Left lobe of liver (tissue), 2 donors: ENCODE data around the gene FGFRL1. TPM values are rescaled to one million over a fixed set of nuclear protein-coding genes. Genes with fewer than 3 reads are reported as not detected.
A peak's percentile ranks its signal among the peaks of the same experiment; 100 is the strongest.

ENCODE experiments used
- ATAC-seq: fragments of 200-7000 bp; cut with Tn5 transposase; one replicate; pipeline ENCODE4 v1.9.1; 2020; ENCODE audit warnings: mild to moderate bottlenecking, moderate library complexity
- DNase-seq: peaks from one replicate; pipeline ENCODE4 v3.0.0-alpha.2; 2020; ENCODE audit warnings: low spot score
- total RNA-seq: library from RNA; stranded (reverse); gene quantifications from one replicate; pipeline ENCODE4 v1.2.1, GENCODE V29; 2021
- donor health status: DM: no; HTN: no; CAD: no; lungs with moderate emphysema.
- donor health status: DM: no; HTN: yes; CAD: no.

FGFRL1 gene, protein sequence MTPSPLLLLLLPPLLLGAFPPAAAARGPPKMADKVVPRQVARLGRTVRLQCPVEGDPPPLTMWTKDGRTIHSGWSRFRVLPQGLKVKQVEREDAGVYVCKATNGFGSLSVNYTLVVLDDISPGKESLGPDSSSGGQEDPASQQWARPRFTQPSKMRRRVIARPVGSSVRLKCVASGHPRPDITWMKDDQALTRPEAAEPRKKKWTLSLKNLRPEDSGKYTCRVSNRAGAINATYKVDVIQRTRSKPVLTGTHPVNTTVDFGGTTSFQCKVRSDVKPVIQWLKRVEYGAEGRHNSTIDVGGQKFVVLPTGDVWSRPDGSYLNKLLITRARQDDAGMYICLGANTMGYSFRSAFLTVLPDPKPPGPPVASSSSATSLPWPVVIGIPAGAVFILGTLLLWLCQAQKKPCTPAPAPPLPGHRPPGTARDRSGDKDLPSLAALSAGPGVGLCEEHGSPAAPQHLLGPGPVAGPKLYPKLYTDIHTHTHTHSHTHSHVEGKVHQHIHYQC
- total RNA-seq, result 64.8 TPM

DNA sequence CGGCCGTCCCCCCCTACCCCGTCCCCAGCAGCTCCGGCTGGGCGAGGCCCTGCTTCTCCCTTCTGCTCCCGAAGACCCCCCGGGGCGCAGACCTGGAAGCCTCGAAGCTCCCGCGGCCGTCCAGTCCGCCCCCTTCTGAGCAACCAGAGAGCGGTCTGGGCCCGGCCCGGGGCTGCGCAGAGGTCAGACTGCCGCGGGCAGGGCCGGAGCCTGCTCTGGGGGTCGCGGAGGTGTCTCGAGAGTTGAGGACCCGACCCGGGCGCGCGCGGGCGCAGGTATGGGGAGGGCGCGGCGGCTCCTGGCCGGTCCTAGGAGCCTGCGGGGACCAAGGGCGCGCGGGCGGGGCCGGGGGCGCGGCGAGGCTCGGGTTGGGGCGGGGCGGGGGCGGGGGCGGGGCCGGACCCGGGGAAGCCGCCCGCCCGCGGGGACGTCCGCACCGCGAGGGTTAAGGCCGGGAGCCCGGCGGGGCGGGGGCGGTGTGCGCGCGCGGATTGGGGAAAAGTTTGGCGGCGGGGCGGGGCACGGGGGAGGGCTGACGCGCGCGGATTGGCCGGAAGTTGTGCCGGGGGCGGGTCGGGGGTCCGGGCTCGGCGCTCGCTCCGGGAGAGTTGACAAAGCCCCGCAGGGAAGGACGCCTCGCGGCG, at the start of gene FGFRL1:
Gene FGFRL1, plus strand, starts transcription at position 605 of the 644 bp plus-strand sequence. CDS start 860 bp downstream, outside the sequence.
- ATAC-seq (peak; percentile 60), DNase-seq (peak; percentile 94)

DNA sequence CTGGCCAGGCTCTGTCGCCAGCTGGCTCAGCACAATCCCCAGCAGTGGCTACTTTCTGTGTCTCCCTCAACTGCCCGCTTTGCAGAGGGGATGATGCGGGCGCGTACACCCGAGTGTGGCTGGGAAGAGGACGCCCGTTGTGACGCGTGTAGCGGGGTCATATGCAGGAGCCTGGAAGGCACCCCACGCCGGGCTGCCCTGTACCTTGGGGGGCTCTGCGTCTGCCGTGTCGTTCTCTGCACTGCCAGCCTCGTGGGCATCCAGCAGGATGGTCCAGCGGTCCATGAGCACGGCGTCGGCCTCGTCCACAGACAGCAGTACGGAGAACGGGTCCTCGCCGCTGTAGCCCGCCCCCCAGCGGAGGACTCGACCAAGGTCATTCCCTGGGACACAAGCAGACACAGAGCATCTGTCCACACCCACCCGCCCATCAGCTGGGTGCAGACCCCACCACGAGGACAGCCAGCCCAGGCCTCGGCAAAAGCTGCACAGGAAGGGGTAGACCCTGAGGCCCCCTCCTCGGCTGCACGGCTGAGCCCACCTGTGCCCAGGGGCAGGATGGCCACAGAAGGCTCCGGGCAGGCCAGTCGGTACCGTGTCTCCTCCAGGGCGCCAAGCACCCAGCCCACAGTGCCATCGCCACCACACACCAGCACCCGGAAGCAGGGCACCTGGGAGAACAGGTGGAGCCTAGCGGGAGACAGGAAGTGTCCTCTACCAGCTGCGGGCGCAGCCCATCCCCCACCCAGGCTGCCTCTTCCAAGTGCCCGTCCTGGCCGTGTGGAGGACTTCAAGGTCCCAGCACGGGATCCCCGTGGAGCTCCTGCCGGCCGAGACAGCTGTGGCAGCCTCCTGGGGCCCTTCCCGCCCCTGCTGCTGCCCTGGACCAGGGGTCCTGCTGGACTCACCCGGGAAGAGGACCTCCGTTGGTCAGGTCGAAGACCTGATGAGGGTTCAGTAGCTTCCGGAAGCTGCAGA, 48.9 kb upstream of the FGFRL1 start:
- ATAC-seq, result no peak
- DNase-seq, result no peak

DNA sequence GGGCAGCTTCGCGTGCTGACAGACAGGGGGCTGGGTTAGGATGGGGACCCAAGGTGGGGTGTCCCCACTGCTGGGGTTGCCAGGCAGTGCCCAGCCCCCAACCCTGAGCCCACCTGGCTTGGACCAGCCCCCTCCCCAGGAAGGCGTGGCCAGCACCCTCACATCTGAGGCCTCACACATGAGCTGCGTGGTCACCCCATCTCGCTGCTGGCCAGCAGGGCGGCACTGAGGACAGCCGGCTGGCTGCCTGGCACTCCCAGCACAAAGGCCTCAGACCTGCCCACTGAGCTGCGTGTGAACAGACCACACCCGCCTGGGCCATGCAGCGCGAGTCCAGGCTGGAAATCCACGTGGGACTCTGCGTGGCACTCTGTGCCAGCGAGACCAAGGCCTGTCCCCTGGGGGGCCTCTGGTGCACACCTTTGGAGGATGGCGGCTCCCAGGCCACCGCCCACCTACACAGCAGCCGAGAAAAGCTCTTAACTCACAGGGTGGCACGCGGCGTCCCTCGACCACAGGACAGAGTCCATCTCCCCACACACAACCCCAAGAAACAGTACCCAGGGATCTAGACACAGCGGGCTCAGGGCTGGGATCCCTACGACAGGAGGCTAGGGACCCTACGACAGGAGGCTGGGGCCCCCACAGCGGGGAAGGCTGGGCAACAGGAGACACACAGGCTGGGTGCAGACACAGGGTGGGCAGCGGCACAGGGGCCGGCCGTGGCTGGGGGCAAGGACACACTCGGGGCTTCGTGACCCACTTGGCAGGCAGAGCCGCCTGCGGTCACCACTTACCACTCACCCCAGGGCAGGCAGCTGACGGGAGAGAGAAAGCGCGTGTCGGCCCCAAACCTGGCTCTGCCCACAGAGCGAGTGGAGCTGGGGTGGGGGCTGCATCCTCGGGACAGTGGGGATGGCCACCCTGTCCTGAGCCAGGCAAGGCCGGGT, 47.9 kb upstream of the FGFRL1 start:
- no peak for ATAC-seq
- DNase-seq, result no peak

DNA sequence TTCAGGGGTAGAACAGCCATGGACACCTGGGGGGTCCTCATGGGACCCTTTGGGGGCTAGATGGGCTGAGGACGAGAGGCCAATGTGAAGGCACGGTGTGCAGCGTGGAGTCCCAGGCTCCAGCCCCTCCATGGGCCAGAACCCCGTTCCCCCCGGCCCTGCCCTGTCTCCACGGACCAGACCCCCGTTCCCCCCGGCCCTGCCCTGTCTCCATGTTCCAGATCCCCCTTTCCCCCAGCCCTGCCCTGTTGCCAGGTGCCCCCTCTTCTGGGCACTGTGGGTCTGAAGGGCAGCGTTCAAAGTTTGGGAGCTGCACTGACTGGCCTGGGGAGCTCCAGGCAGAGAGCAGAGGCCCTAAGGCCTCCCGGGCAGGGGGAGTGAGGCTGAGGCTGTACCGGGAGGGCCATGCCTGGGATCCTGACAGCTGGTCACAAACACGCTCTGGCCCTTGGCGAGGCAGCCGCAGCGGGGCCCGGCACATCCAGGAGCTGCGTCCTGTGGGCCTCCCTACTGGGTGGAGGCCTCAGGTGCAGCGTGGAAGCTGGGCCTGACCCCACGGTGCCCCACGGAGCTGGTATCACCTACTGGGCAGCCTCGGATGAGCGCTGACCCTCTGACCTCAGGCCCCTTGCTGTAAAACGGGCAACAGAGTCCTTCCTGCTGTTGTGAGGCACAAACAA, 46.9 kb upstream of the FGFRL1 start:
- DNase-seq, result no peak
- ATAC-seq, result no peak

DNA sequence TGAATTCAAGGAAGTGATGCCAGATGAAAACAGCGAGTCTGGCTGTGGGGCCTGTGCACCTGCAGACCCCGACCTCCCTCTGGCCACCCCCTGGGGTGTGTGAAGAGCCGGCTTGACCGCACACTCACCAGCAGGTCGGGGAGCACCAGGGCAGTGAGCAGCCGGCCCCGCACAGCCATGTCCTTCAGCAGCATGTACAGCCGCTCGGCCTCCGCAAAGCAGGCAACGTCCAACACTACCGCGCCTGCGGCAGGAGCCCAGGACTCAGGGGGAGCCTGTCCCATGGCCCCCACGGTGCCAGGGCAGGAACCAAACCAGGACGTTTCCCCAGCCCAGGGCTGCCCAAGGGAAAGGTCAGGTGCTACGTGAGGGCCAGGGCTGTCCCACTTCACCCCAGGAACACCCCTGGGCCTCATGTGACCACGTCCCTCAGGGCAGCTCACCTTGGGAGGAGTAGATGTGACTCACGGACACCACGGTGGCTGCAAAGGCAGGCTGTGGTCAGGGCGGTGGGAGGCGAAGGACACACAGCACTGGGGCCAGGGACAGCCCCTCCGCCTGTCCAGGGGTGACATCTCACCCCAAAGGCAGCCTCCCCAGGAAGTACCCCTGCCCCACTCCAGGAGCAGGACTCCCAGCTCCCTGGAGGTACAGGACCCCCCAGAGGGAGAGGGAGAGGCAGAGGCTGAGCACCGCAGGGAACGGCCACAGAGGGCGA, 46.2 kb upstream of the FGFRL1 start:
- no peak for DNase-seq
- no peak for ATAC-seq

DNA sequence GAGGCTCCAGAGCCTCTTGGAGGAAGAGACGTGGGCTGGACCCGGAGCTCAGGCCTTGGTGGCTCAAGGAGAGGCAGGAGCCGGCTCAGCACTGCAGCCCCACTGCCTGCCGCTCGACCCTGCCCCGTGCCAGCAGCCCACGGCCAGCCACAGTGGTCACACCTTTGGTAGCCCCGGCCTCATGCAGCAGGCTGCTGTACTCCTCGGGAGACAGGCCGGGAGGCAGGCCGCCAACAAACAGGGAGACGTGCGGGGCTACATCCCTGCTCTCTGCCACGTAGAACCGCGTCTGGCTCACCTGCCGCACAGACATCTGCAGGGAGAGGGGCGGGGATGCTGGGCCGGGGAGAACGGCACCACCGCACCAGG, 45.7 kb upstream of the FGFRL1 start:
- DNase-seq (no peak), ATAC-seq (no peak)

DNA sequence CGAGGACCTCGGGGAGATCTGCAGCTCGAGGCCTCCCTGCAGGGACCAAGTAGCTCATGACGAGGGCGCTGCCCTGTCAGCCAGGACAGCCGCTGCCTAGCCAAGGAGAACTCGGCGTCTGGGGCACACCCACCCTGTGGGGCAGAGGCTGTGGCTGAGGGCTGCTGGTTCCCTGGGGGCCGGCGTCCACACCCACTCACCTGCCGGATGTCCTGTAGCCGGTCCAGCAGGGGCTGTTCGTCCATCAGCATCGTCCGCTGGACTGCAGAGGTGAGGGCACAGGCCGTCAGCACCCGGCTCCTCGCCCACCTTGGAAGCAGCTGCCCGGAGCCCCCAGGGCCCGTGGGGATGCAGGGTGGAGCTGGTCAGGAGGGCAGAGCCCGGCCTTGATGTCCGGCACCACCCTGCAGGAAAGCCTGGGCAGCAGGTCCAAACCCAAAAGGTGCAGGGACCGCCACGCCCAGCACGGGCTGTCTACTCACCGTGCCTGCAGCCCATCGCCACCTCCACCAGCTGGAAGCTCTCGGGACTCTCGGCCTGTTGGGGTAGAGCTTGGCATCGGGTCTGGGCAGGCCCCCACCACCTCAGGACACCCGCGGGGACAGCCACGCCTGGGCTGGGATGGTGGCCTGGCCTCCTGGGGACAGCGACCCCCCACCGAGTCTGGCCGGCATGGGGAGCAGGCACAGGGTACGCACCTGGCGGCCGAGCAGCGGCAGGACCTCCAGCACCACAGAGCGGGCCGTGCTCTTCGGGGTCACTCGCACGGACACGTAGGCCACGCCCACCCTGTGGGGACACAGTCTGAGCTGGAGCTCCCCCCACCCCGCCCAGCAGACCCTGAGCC, 44.9 kb upstream of the FGFRL1 start:
- DNase-seq (no peak), ATAC-seq (no peak)

DNA sequence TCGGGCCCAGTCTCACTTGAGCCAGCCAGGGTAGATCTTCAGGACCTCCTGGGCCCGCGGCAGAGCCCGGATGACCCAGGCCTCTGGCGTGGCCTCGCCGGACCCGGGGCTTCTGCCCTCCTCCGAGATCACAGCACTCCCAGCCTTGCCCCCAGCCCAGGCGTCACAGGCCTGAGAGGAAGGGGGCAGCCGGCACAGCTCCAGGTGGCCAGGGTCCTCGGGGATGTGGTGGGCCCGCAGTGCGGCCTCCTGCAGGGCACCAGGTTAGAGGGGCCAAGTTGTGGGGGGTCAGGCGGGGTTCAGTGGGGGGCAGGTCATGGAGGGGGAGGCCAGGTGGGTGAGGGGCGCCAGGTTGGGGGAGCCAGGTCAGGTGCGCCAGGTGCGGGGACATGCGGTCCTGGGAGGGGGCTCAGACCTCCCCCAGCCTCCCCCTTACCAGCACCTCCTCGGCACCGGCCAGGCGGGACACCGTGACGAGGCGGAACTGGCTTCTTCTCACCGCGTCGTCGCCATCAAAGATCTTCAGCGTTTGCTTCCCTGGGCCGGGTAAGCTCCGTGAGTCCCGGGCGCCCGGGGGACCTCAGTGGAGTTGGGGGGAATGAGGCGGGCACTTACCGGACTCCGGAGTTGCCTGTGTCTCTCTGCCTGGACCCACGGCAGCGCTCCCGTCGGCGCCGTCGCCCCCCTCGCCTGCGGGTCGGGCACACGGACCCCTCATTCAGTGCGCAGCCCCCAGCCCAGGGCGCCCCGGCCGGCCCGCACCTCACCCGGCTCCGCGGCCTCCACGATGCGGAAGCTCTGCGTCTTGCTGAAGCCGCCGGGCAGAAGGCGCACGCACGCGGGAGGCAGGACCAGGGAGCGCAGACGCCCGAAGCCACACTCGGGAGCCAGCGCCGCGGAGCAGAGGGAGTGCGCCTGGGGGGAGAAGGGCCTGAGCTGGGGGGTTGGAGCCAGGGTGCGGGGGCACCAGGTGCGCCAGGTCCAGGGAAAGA, 44.0 kb upstream of the FGFRL1 start:
- DNase-seq (no peak), ATAC-seq (no peak)

DNA sequence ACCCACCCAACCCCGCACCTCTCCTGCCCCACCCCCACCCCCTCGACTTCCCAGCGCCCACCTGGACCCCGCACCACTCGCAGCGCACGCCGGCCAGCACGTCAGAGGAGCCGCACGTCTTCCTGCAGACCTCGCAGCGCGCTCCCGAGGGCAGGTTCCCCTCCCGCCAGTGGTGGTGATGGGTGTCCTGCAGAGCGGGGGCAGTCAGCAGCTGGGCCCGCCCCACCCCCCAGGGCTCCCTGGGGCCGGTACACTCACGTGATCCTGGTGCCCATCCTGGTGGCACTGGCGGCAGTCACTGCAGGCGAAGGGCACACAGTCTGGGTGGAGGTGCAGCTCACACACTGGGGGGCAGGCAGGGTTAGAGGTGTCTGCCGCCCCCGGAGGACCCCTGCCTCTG, 43.2 kb upstream of the FGFRL1 start:
- no peak for DNase-seq
- ATAC-seq, result no peak

DNA sequence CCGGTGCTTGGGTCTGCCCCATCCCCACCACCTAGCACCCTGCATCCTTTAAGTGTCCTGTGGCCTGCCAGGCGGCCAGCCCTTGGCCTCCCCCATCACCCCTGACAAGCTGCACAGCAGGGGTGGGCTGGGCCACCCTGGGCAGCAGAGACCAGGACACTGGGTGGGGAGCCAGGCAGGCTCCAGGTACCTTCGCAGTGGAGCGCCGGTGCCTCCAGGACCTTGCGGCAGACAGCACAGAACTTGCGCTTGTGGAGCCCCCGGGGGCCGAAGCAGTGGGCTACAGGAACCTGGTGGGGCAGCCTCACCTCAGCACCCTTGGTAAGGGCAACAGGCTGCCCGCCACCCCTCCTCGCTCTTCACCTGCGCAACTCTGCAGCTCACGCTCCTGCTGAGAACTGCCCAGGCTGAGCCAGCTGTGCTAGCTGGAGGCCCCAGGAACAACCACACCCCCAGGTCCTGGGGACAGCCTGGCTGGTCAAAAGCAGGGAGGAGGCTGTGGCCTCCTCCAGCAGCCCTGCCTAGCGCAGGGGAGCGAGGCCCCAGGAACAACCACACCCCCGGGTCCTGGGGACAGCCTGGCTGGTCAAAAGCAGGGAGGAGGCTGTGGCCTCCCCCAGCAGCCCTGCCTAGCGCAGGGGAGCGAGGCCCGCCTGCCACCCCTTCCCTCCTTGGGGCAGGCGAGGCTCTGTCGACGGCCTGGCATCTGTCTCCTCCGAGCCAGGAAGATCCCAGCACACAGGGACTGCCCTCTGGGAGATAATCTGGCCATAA, 42.6 kb upstream of the FGFRL1 start:
- no peak for ATAC-seq
- DNase-seq, result no peak

DNA sequence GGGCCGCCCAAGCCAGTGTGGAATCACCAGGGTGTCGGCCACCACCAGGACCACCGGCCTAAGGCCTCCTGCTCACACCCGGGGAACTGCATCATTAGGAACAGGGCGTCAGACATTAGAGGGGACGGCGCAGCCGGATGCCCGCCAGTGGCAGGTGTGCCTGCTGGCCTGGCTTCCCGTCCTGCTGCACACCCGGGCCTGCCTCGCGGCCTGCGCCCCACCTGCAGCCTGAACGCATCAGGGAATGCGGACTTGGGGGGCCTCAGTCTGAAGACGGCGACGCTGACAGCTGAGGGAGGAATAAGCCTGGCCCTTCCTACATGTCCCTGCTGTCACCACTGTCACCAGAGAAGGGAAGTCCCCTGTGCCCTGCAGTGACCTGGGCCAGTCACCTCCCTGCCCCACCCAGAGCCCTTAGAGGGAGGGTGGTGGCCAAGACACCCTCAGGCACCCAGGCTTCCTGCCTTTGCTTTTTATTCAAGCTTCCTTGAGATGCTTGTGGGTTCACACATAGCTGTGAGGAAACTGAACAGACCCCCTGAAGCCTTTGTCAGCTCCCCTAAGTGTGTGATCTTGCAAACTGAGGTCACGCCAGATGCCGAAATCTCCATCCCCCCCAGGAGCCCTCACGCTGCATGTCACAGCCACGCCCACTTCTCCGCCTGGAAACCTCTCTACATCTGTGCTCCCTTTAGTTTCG, 41.2 kb upstream of the FGFRL1 start:
- ATAC-seq (no peak), DNase-seq (no peak)

DNA sequence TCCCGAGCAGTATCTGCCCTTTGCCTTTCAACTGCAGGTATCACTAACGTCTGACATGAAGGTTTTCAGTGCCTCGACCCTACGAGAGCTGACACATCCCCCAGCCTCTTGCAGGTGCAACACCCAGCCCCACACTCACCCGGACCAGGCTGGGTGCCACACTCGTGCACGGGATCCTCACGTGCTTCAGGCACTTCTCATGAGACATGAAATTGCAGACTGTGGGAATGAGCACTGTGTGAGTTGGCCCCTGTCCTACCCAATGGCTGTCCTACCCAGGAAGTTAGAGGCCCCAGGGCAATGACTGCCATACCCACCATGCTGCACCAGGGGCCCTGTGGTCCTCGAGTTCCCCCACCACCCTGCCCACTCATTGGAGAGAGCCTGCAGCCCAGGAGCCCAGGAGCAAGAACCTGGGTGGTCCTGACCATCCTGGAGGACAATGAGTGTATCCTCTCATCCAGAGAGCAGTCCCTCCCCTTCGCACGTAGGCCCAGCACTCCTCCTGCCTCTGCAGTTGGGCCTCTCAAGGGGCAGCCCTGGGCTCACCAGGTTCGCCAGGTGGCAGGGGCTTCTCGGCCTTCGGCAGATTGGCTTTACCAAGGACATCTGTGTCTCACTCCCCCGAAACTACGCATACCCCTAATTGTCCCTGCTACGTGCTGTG, 40.4 kb upstream of the FGFRL1 start:
- ATAC-seq, result no peak
- DNase-seq, result no peak

DNA sequence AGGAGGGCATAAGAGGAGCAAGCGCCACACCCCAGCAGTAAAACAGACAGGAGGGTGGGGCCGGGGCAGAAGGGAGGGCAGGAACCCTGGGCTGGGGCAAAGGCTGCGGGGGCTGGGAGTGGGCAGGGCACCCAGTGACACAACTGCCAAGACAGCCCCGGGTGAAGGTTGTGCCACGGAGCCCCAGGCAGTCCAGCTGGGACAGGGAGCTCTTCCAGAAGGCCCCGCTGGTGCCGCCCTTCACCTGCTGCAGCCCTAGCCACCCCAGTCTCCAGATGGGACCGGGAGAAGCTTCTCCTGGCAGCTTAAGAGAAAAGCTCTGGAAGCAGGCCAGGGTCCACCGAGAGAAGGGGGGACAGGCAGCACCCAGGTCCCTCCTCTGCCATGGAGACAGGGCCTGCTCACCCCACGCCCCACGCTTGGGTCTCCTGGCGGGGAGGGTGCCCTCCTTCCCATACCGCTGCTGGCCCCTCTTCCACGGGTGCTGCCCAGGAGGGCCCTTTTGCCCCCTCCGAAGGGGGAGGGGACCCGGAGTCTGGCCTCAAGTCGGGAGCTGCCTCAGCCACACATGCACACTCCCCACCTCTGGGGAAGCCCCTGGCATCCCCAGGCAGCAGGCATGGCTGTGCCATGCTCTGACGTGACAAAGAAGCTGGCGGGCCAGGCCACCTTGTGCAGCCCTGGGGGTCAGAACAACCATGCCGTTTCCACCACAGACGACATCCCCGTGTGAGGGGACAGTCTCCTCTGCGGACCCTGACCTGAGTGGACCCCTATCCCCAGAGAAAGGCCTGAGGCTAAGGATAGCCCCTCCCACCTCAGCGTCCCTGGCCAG, 39.5 kb upstream of the FGFRL1 start:
- ATAC-seq, result peak; percentile 38
- DNase-seq, result no peak
